ENCODE data around the gene SLC7A5.
"Not testable (repeated sequence)": the region's sequence is repeated elsewhere in the genome, so short reads cannot be mapped to it uniquely, and the experiment has no call there.

The SLC7A5 gene

DNA sequence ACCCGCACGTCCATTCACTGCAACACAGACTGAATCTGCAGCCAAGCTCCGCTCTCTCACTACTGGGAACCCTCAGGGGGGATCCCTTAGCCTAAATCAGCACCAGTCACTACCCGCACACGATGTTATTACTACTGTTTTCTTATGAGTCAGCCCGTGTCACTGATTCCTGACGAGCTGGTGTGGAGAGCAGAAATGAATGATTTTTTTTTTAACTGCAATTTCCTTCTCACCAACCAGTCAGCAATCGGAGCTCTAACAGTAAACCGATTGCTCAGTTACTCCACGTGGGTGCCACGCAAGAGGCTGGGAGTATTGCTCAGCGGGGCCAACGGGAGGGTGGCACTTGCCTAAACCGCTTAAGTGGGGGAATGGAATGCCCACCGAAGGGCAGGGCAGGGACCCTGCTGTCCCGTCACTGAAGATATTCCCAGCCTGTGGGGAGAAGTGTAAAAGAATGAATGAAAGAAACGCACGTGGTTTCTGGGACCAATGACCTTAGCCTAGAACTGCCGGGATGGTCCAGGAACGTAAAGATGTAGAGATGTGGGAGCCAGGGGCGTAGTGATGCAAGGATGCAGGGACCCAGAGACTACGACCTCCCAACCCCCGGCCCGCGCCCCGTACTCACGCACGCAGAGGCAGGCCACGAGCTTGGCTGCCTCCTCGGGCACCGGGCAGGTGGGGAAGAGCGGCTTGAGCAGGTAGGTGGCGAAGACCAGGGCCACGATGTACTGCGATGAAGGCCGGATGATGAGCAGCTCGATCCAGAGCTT is 865 bp downstream of the SLC7A5 start:
- not testable (repeated sequence) for H3K27me3 ChIP-seq (ENCODE audit: control insufficient read depth, insufficient read depth, low read length); H3K9me3 ChIP-seq (replicated peaks; ENCODE audit: low read length); H3K36me3 ChIP-seq (ENCODE audit: insufficient read depth, low read length)
- Histone ChIP-seq H3K4me2 (ENCODE audit: low read length) (peak overlapping the region; percentile 88), H3K9ac (ENCODE audit: low read depth, low read length) (peak overlapping the region; percentile 88), H3K4me1 (ENCODE audit: control insufficient read depth, insufficient read depth, low read length) (peaks cover 50% of the 10 kb centered on the region), H3K4me3 (ENCODE audit: low read length) (peak overlapping the region; percentile 81)

DNA sequence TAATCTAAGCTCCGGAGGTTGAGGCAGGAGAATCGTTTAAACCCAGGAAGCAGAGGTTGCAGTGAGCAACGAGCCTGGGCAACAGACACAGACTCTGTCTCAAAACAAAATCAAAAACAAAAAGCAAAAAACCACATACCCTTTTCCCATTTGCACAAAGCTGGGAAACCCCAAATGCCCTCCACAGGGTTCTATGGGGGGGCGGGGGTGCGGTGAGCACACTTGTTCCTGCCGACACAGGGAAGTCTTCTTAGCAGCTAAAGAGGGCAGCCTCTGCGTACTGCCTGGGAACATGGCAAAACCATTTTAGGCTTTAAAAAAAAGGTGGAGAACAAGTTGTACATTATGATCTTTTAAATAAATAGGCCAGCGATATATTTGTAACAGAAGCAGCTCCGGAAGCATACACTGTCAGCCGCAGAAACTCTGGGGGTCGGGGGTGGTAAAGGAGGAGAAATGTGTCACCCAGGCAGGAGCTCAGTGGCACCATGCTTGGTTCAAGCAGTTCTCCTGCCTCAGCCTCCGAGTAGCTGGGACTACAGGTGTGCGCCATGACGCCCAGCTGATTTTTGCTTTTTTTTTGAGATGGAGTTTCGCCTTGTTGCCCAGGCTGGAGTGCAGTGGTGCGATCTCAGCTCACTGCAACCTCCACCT is 3.3 kb downstream of the SLC7A5 start:
- H3K4me2 ChIP-seq (ENCODE audit: low read length); H3K36me3 ChIP-seq (ENCODE audit: insufficient read depth, low read length); H3K4me3 ChIP-seq (ENCODE audit: low read length); H3K27me3 ChIP-seq (ENCODE audit: control insufficient read depth, insufficient read depth, low read length); H3K9ac ChIP-seq (ENCODE audit: low read depth, low read length); H3K9me3 ChIP-seq (replicated peaks; ENCODE audit: low read length): not testable (repeated sequence)
- peaks cover 62% of the 10 kb centered on the region for H3K4me1 ChIP-seq (ENCODE audit: control insufficient read depth, insufficient read depth, low read length)

DNA sequence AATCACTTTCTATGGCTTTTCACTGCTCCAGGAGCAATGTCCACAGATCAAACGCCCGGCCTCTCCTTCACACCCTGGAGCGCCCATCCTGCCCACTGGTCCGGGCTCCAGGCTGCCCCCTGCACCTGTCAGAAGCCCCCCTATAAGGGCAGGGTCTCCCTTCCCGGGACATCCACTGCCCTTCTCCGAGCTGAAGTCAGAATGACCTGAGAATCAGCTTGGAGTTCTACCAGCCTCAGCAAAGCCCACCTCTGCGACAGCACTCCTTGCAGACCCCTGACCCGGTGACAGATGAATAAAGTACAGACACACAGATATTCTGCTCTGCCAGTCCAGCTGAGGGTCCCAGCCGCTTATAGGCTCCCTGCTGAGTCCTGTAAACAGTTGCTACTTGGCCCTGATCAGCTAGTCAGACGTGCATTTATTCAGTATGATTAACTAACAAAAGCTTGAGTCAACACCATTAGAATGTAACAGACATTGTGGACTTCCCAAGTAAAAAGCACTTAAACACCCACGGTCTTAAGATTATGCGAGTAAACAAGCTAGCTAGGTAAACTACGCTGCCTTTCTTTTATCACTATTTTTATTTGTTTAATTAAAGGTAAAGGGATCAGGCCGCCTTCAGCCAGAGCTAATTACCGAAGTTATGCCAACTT is 4.8 kb downstream of the SLC7A5 start:
- Histone ChIP-seq H3K9ac (ENCODE audit: low read depth, low read length) (peak overlapping the region; percentile 37), H3K36me3 (ENCODE audit: insufficient read depth, low read length) (peaks cover 4% of the 10 kb centered on the region), H3K4me3 (ENCODE audit: low read length) (no peak overlapping the region), H3K4me1 (ENCODE audit: control insufficient read depth, insufficient read depth, low read length) (peaks cover 60% of the 10 kb centered on the region), H3K27me3 (ENCODE audit: control insufficient read depth, insufficient read depth, low read length) (no peaks in the 10 kb centered on the region), H3K4me2 (ENCODE audit: low read length) (peak overlapping the region; percentile 42), H3K9me3 (replicated peaks; ENCODE audit: low read length) (no peaks in the 10 kb centered on the region)

DNA sequence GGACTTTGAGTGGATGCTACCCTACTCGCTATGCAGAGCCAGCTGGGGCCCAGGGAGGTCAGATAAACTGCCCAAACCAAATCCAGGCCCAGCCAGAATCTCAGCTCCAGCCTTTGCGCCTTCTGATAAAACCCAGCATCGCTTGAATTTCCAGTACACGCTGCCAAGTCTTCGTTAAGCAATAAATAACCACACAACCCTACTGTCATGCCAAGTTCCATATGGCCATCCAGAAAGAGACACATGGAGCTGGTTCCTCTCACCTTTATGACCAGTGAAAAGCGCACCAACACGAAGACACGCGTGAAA is 6.0 kb downstream of the SLC7A5 start:
- H3K4me3 ChIP-seq (ENCODE audit: low read length); H3K36me3 ChIP-seq (ENCODE audit: insufficient read depth, low read length); H3K4me2 ChIP-seq (ENCODE audit: low read length); H3K9ac ChIP-seq (ENCODE audit: low read depth, low read length); H3K27me3 ChIP-seq (ENCODE audit: control insufficient read depth, insufficient read depth, low read length); H3K9me3 ChIP-seq (replicated peaks; ENCODE audit: low read length): not testable (repeated sequence)
- H3K4me1 ChIP-seq (ENCODE audit: control insufficient read depth, insufficient read depth, low read length), result peaks cover 69% of the 10 kb centered on the region

DNA sequence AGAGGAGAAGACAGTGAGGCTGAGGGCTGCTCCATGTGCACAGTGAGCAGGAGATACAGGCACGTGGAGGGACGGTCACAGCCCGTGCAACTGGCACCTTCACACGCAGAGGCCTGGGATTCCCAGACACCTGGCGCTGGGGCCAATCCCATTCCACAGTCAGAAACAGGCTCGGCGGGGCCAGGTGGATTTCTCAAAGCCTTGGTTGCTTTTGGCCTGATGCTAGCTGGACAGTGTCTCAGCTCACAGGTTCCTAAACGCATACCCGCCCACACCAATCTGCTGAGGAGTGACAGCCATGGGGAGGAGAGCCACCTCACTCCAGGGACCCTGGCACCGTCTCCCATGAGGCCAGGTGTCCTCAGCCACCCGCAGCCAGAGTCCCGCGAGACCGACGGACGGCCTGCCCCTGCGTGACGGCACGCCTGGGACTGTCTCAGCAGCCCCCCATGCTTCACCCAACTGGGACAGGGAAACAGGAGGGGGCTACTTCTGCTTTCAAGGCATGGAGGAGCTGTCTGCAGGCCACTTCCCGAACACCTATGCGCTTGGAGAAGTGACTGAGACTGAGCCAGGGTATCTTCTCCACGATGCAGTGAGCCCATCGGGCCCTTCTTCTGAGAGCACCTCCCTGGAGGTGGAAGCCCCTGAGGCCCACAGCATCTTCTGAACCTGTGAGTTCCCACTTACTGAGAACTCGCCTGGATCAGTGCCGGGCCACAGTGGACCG is 6.5 kb downstream of the SLC7A5 start:
- H3K9ac ChIP-seq (ENCODE audit: low read depth, low read length); H3K27me3 ChIP-seq (ENCODE audit: control insufficient read depth, insufficient read depth, low read length); H3K4me2 ChIP-seq (ENCODE audit: low read length); H3K4me3 ChIP-seq (ENCODE audit: low read length); H3K9me3 ChIP-seq (replicated peaks; ENCODE audit: low read length); H3K36me3 ChIP-seq (ENCODE audit: insufficient read depth, low read length): not testable (repeated sequence)
- peaks cover 72% of the 10 kb centered on the region for H3K4me1 ChIP-seq (ENCODE audit: control insufficient read depth, insufficient read depth, low read length)

- not testable (repeated sequence) for H3K4me2 ChIP-seq (ENCODE audit: low read length); H3K4me3 ChIP-seq (ENCODE audit: low read length); H3K9me3 ChIP-seq (replicated peaks; ENCODE audit: low read length); H3K9ac ChIP-seq (ENCODE audit: low read depth, low read length); H3K27me3 ChIP-seq (ENCODE audit: control insufficient read depth, insufficient read depth, low read length); H3K36me3 ChIP-seq (ENCODE audit: insufficient read depth, low read length)
- H3K4me1 ChIP-seq (ENCODE audit: control insufficient read depth, insufficient read depth, low read length), result peaks cover 74% of the 10 kb centered on the region
Measured at GRCh38 chr16:87861300-87862099, 7.8 kb downstream of the SLC7A5 start.

GRCh38 chr16:87860553-87861299 is 8.6 kb downstream of the SLC7A5 start:
- Histone ChIP-seq H3K27me3 (ENCODE audit: control insufficient read depth, insufficient read depth, low read length) (no peaks in the 10 kb centered on the region), H3K4me3 (ENCODE audit: low read length) (no peak overlapping the region), H3K9ac (ENCODE audit: low read depth, low read length) (peak overlapping the region; percentile 57), H3K4me2 (ENCODE audit: low read length) (peak overlapping the region; percentile 72), H3K36me3 (ENCODE audit: insufficient read depth, low read length) (peaks cover 4% of the 10 kb centered on the region), H3K9me3 (replicated peaks; ENCODE audit: low read length) (no peaks in the 10 kb centered on the region), H3K4me1 (ENCODE audit: control insufficient read depth, insufficient read depth, low read length) (peaks cover 79% of the 10 kb centered on the region)

- Histone ChIP-seq H3K4me1 (ENCODE audit: control insufficient read depth, insufficient read depth, low read length) (peaks cover 89% of the 10 kb centered on the region), H3K9ac (ENCODE audit: low read depth, low read length) (peak overlapping the region; percentile 37)
- H3K4me3 ChIP-seq (ENCODE audit: low read length); H3K27me3 ChIP-seq (ENCODE audit: control insufficient read depth, insufficient read depth, low read length); H3K9me3 ChIP-seq (replicated peaks; ENCODE audit: low read length); H3K36me3 ChIP-seq (ENCODE audit: insufficient read depth, low read length); H3K4me2 ChIP-seq (ENCODE audit: low read length): not testable (repeated sequence)
Measured at GRCh38 chr16:87858151-87858993, 10.9 kb downstream of the SLC7A5 start.

GRCh38 chr16:87856791-87857228 is 12.5 kb downstream of the SLC7A5 start:
- Histone ChIP-seq H3K9ac (ENCODE audit: low read depth, low read length) (peak overlapping the region; percentile 66), H3K36me3 (ENCODE audit: insufficient read depth, low read length) (no peaks in the 10 kb centered on the region), H3K4me3 (ENCODE audit: low read length) (peak overlapping the region; percentile 12), H3K4me2 (ENCODE audit: low read length) (peak overlapping the region; percentile 70), H3K4me1 (ENCODE audit: control insufficient read depth, insufficient read depth, low read length) (peaks cover 97% of the 10 kb centered on the region), H3K9me3 (replicated peaks; ENCODE audit: low read length) (no peaks in the 10 kb centered on the region), H3K27me3 (ENCODE audit: control insufficient read depth, insufficient read depth, low read length) (no peaks in the 10 kb centered on the region)
